CD8-positive, alpha-beta memory T cell (primary cell): ENCODE data around the gene EDIL3. TPM values are rescaled to one million over a fixed set of nuclear protein-coding genes. Genes with fewer than 3 reads are reported as not detected.

ENCODE experiments used
- CTCF ChIA-PET: fragments of 350-600 bp; sonication (Branson Sonifier 250); formaldehyde crosslinking; loops from one replicate; lab custom pipeline; 2021; ENCODE audit warnings: antibody characterized with exemption; lab: Charles Lee
- POLR2A ChIA-PET: fragments of 350-600 bp; sonication (Branson Sonifier 250); formaldehyde crosslinking; loops from one replicate; lab custom pipeline; 2021; ENCODE audit warnings: antibody characterized with exemption; lab: Charles Lee
- DNase-seq, 5 donors: peaks; one replicate each; pipeline versions ENCODE4 v3.0.0 to v3.0.0-alpha.2; 2020 to 2022; ENCODE audit warnings: mixed read lengths in 1 of 5
- H3K27ac ChIP-seq: one replicate; pipeline ENCODE4 v1.7.0; 2013; ENCODE audit warnings: low read depth, mild to moderate bottlenecking, low read length, moderate library complexity
- H3K27me3 ChIP-seq: 2 replicates; pipeline ENCODE4 v1.7.0; 2013; ENCODE audit warnings: low read length, mild to moderate bottlenecking; ENCODE audit not compliant: insufficient read depth, poor library complexity, severe bottlenecking
- H3K36me3 ChIP-seq: 2 replicates; pipeline ENCODE4 v1.7.0; 2013; ENCODE audit warnings: mild to moderate bottlenecking, low read length, moderate library complexity; ENCODE audit not compliant: insufficient read depth
- H3K4me1 ChIP-seq: 2 replicates; pipeline ENCODE4 v1.7.0; 2013; ENCODE audit warnings: mild to moderate bottlenecking, low read length, moderate library complexity; ENCODE audit not compliant: insufficient read depth
- H3K4me3 ChIP-seq: 2 replicates; pipeline ENCODE4 v1.7.0; 2013; ENCODE audit warnings: mild to moderate bottlenecking, low read length
- H3K9me3 ChIP-seq: 2 replicates; pipeline ENCODE4 v1.7.0; 2013; ENCODE audit warnings: mild to moderate bottlenecking, low read length
- H3K27ac Mint-ChIP-seq, 8 donors: one replicate each; pipeline ENCODE4 v1.8.0; 2020 to 2021; ENCODE audit warnings: mixed read lengths in 8 of 8, mild to moderate bottlenecking in 6 of 8, inconsistent platforms in 3 of 8, moderate library complexity in 3 of 8
- H3K27me3 Mint-ChIP-seq, 2 donors: one replicate each; pipeline ENCODE4 v1.8.0; 2020 to 2021; ENCODE audit warnings: mixed read lengths in 2 of 2, mild to moderate bottlenecking in 1 of 2, moderate library complexity in 1 of 2
- H3K36me3 Mint-ChIP-seq, 3 donors: one replicate each; pipeline ENCODE4 v1.8.0; 2020 to 2021; ENCODE audit warnings: mixed read lengths in 3 of 3, inconsistent platforms in 1 of 3, mild to moderate bottlenecking in 1 of 3
- H3K4me1 Mint-ChIP-seq, 3 donors: one replicate each; pipeline ENCODE4 v1.8.0; 2020 to 2021; ENCODE audit warnings: mixed read lengths in 3 of 3, inconsistent platforms in 1 of 3, mild to moderate bottlenecking in 1 of 3
- H3K4me3 Mint-ChIP-seq, 7 donors: one replicate each; pipeline ENCODE4 v1.8.0; 2020 to 2021; ENCODE audit warnings: mixed read lengths in 7 of 7, mild to moderate bottlenecking in 6 of 7, moderate library complexity in 4 of 7, inconsistent platforms in 2 of 7
- H3K9me3 Mint-ChIP-seq, 5 donors: one replicate each; pipeline ENCODE4 v1.8.0; 2020 to 2022; ENCODE audit warnings: mixed read lengths in 5 of 5, mild to moderate bottlenecking in 3 of 5, moderate library complexity in 2 of 5, inconsistent platforms in 1 of 5
- polyA plus RNA-seq: library from polyadenylated mRNA; unstranded; fragments of 300-500 nt; fragmentation: Illumina TruSeq; gene quantifications from one replicate; pipeline ENCODE4 v1.2.3, GENCODE V29; 2021
- total RNA-seq, 2 experiments: library from RNA; stranded (reverse); gene quantifications; one replicate each; pipeline ENCODE4 v1.2.3, GENCODE V29; 2021

The EDIL3 gene
- total and polyA plus RNA-seq, 3 experiments from 2014 or later = not detected

DNA sequence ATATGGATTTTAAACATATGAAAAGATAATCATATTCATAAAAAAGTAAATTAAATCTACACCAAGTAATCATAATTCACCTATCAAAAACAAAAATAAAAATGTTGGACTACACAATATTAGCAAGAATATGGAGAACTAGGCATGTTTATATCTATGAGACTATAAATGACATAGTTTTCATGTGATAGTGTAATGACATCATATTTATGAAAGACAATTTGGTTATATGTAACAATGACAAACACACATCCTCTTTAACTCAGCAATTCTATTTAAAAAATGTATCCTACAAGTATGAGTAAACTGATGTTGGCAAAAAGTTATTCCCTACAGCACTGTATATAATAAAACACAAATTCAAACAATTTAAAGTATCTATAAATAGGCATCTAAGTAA, 312.3 kb downstream of the EDIL3 start:
- no peak overlapping the region for H3K4me3 Mint-ChIP-seq
- peaks cover 0 to 11% (median 0%) of the 10 kb centered on the region in 5 donors for H3K9me3 Mint-ChIP-seq
- no peaks in the 10 kb centered on the region for H3K4me1 ChIP-seq
- no peak for DNase-seq
- H3K4me3 ChIP-seq = no peak overlapping the region
- H3K36me3 Mint-ChIP-seq = no peaks in the 10 kb centered on the region
- H3K4me1 Mint-ChIP-seq = no peaks in the 10 kb centered on the region
- no peaks in the 10 kb centered on the region for H3K36me3 ChIP-seq
- no peak overlapping the region for H3K27ac Mint-ChIP-seq
- no peak overlapping the region for H3K27ac ChIP-seq
- H3K27me3 Mint-ChIP-seq = no peaks in the 10 kb centered on the region
- ChIA-PET POLR2A (no interaction called here), CTCF (no interaction called here)
- H3K27me3 ChIP-seq = no peaks in the 10 kb centered on the region
- H3K9me3 ChIP-seq = no peaks in the 10 kb centered on the region

DNA sequence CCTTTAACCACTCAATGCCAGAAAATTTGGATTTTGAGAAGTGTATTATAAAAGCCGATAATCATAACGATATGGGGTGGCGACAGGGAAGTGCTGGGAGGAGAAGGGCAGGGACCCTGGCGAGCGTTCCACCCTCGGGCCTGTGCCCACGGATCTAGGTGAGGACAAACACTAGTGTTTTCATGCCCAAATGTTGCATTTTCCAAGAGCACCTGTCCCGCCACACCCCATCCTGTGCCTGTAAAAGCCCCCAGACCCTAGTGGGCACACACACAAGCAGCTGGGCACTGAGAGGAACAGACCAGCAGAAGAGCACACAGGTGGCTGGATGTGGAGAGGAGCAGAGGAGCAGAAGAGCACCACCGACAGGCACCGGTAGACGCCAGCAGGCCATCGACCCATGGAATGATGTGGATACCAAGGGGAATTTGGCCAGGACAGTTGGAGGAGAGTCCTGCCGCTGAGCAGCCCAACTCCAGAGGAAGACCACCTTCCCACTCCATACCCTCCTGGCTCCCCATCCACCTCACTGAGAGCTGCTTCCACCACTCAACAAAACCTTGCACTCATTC, 315.0 kb downstream of the EDIL3 start:
- no peaks in the 10 kb centered on the region for H3K4me1 Mint-ChIP-seq
- ChIA-PET POLR2A (no interaction called here), CTCF (no interaction called here)
- no peak overlapping the region for H3K27ac ChIP-seq
- H3K36me3 Mint-ChIP-seq = no peaks in the 10 kb centered on the region
- no peak overlapping the region for H3K4me3 ChIP-seq
- no peaks in the 10 kb centered on the region for H3K36me3 ChIP-seq
- H3K9me3 Mint-ChIP-seq = peaks cover 0 to 22% (median 0%) of the 10 kb centered on the region in 5 donors
- H3K4me3 Mint-ChIP-seq = no peak overlapping the region
- no peak overlapping the region for H3K27ac Mint-ChIP-seq
- no peaks in the 10 kb centered on the region for H3K27me3 ChIP-seq
- no peaks in the 10 kb centered on the region for H3K9me3 ChIP-seq
- H3K27me3 Mint-ChIP-seq = no peaks in the 10 kb centered on the region
- H3K4me1 ChIP-seq = no peaks in the 10 kb centered on the region
- no peak for DNase-seq

DNA sequence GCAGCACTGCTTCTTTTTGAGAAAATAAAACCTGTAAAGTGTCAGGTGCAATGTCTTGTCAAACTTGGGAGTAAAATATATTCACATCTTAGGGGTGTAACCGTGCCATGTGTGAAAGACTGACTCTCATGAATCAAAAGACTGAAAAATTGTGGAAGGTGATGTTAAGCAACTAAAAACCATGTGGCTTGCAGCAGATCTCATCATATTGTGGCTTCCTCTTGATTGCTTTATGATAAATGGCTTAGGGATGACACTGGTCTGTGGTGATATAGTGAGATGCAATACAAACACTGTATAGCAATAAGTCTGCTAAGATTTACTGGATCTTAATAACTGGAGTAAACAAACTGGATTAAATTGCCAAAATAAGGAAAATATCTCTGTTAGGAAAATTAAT, 321.6 kb downstream of the EDIL3 start:
- peaks cover 0 to 1% of the 10 kb centered on the region in 2 donors for H3K27me3 Mint-ChIP-seq
- Histone ChIP-seq H3K27me3 (no peaks in the 10 kb centered on the region), H3K27ac (no peak overlapping the region), H3K36me3 (no peaks in the 10 kb centered on the region), H3K4me3 (no peak overlapping the region), H3K9me3 (no peaks in the 10 kb centered on the region), H3K4me1 (no peaks in the 10 kb centered on the region)
- POLR2A ChIA-PET = no interaction called here
- no peaks in the 10 kb centered on the region for H3K4me1 Mint-ChIP-seq
- H3K27ac Mint-ChIP-seq = no peak overlapping the region
- peaks cover 0 to 15% (median 2%) of the 10 kb centered on the region in 5 donors for H3K9me3 Mint-ChIP-seq
- CTCF ChIA-PET = no interaction called here
- H3K4me3 Mint-ChIP-seq = no peak overlapping the region
- no peak for DNase-seq
- no peaks in the 10 kb centered on the region for H3K36me3 Mint-ChIP-seq

DNA sequence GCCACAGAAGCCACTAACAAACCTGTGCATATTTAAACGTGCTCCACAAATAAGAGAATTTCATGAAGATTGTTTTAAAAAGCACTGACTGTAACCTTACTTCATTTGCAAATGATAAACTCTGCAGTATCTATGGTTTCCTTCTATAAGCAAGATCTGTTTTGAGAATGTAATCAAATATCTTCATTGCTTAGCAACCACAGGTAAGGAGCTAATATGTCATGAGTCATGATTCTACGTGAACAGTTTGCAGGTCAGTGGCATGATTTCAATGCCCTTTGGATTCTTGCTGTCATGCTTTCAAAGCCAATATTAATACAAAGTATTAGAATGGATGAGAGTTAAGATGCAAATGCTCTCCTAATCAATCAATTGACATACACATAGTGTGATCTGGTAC, 325.0 kb downstream of the EDIL3 start:
- H3K4me3 ChIP-seq = no peak overlapping the region
- H3K27ac ChIP-seq = no peak overlapping the region
- H3K4me1 Mint-ChIP-seq = no peaks in the 10 kb centered on the region
- H3K27ac Mint-ChIP-seq = no peak overlapping the region
- peaks cover 0 to 1% of the 10 kb centered on the region in 2 donors for H3K27me3 Mint-ChIP-seq
- ChIA-PET CTCF (no interaction called here), POLR2A (no interaction called here)
- H3K4me1 ChIP-seq = no peaks in the 10 kb centered on the region
- H3K9me3 Mint-ChIP-seq = peaks cover 0 to 8% (median 0%) of the 10 kb centered on the region in 5 donors
- DNase-seq = no peak
- no peaks in the 10 kb centered on the region for H3K9me3 ChIP-seq
- no peak overlapping the region for H3K4me3 Mint-ChIP-seq
- H3K27me3 ChIP-seq = no peaks in the 10 kb centered on the region
- no peaks in the 10 kb centered on the region for H3K36me3 Mint-ChIP-seq
- H3K36me3 ChIP-seq = no peaks in the 10 kb centered on the region

DNA sequence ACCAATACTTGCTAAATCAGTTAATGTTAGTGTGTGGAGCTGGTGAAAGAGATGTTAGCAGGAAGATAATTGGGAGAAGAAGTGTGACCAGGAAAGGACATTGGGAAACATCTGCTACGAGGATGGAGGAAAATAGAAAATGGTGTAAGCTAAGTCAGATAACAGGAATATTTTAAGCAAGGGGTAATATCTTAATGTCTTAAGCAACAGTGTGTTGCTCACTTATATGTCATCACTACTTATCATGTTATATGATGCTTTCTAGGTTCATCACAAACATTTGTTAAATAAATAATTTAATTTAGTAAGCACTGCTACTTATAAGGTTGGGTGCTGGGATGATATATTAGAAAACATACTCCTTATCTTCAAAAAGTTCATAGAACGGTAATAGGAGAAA, 326.1 kb downstream of the EDIL3 start:
- Histone ChIP-seq H3K4me1 (no peaks in the 10 kb centered on the region), H3K9me3 (no peaks in the 10 kb centered on the region), H3K27ac (no peak overlapping the region), H3K4me3 (no peak overlapping the region), H3K27me3 (no peaks in the 10 kb centered on the region), H3K36me3 (no peaks in the 10 kb centered on the region)
- Mint-ChIP-seq H3K4me3 (no peak overlapping the region), H3K36me3 (no peaks in the 10 kb centered on the region), H3K27ac (no peak overlapping the region), H3K4me1 (no peaks in the 10 kb centered on the region), H3K9me3 (peaks cover 0 to 8% (median 3%) of the 10 kb centered on the region in 5 donors), H3K27me3 (peaks cover 0 to 1% of the 10 kb centered on the region in 2 donors)
- POLR2A ChIA-PET = no interaction called here
- DNase-seq = no peak
- CTCF ChIA-PET = no interaction called here

DNA sequence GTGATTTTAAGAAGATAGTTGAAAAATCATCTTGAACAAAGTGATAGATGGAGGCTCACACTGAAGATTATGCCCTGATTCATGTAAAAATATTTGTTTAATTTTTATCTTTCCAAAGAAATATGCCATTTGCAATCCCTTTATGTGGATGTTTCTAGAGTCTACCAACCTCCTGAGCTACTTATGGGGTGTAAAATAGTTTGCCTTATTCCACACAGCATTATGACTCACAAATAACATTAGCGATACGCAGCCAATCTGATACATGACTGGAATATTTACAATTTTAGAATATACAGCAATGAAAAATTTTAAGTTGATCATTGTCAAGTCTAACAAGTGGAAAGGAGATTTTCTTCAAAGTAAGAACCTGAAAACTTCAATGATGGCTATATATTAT, 327.5 kb downstream of the EDIL3 start:
- Mint-ChIP-seq H3K27ac (no peak overlapping the region), H3K27me3 (peaks cover 0 to 1% of the 10 kb centered on the region in 2 donors), H3K9me3 (peaks cover 0 to 8% (median 4%) of the 10 kb centered on the region in 5 donors), H3K36me3 (no peaks in the 10 kb centered on the region), H3K4me1 (no peaks in the 10 kb centered on the region), H3K4me3 (no peak overlapping the region)
- Histone ChIP-seq H3K27me3 (no peaks in the 10 kb centered on the region), H3K4me1 (no peaks in the 10 kb centered on the region), H3K36me3 (no peaks in the 10 kb centered on the region), H3K4me3 (no peak overlapping the region), H3K9me3 (no peaks in the 10 kb centered on the region), H3K27ac (no peak overlapping the region)
- CTCF ChIA-PET = no interaction called here
- POLR2A ChIA-PET = no interaction called here
- DNase-seq = no peak

DNA sequence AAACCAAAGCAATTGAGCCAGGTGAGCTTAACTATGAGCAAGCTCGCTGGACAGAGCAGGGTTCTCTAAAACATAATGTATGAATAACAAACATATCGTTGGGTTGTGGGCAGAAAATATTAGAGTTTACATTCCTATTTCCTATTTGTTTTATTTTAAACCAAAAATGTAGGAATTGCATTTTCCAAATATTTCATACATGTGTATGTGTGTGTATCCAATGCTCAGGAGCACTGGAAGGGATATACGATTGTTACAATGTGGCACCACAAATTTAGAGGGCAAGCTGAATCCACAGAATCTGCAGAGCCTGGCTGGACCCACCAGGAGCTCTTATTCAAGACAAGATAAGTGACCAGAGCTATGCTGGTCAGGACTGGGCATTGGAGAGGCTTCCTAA, 338.7 kb downstream of the EDIL3 start:
- Histone ChIP-seq H3K27me3 (no peaks in the 10 kb centered on the region), H3K4me1 (no peaks in the 10 kb centered on the region), H3K4me3 (no peak overlapping the region), H3K9me3 (no peaks in the 10 kb centered on the region), H3K36me3 (no peaks in the 10 kb centered on the region), H3K27ac (no peak overlapping the region)
- CTCF ChIA-PET = no interaction called here
- Mint-ChIP-seq H3K9me3 (peaks cover 0 to 16% (median 3%) of the 10 kb centered on the region in 5 donors), H3K4me3 (no peak overlapping the region), H3K27me3 (no peaks in the 10 kb centered on the region), H3K27ac (no peak overlapping the region), H3K36me3 (no peaks in the 10 kb centered on the region), H3K4me1 (no peaks in the 10 kb centered on the region)
- POLR2A ChIA-PET = no interaction called here
- DNase-seq = no peak

DNA sequence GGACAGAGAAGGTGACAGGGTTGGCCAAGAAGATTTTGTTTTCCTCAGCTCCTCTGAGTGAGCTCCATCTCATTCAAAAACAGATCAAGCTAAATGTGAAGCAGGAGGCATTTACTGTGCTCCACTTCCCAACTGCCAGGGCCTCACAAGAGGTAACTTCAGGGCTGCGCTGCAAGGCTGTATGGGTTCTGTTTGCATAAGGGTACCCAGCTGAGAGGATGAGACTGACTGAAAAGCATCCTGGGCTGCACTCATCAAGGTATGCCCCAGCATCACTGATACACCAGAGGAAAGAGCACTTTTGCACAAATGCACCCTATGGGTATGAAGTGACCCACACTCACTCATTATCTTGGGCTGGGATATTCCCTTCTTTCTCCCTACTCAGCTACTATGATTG, 347.8 kb downstream of the EDIL3 start:
- ChIA-PET POLR2A (no interaction called here), CTCF (no interaction called here)
- H3K27ac Mint-ChIP-seq = no peak overlapping the region

More for the DNA sequence above, 347.8 kb downstream of the EDIL3 start:
- Mint-ChIP-seq H3K9me3 (peaks cover 0 to 6% (median 2%) of the 10 kb centered on the region in 5 donors), H3K4me1 (no peaks in the 10 kb centered on the region), H3K4me3 (no peak overlapping the region), H3K36me3 (no peaks in the 10 kb centered on the region), H3K27me3 (no peaks in the 10 kb centered on the region)
- Histone ChIP-seq H3K27ac (no peak overlapping the region), H3K9me3 (no peaks in the 10 kb centered on the region), H3K4me3 (no peak overlapping the region), H3K36me3 (no peaks in the 10 kb centered on the region), H3K27me3 (no peaks in the 10 kb centered on the region), H3K4me1 (no peaks in the 10 kb centered on the region)
- no peak for DNase-seq
